ENCODE data around the gene VEPH1. TPM values are rescaled to one million over a fixed set of nuclear protein-coding genes. Genes with fewer than 3 reads are reported as not detected.

VEPH1 gene
- total RNA-seq, 1 experiment from 2014 or later: 7.7 TPM

- no peaks in the 10 kb centered on the region for H4K20me1 ChIP-seq (ENCODE audit: control insufficient read depth, insufficient read depth, insufficient read length)
- no peak overlapping the region for H3K4ac ChIP-seq (ENCODE audit: low read depth, low read length)
- Mint-ChIP-seq H3K27ac (no peak overlapping the region), H3K9me3 (no peaks in the 10 kb centered on the region), H3K36me3 (ENCODE audit: insufficient read depth in 1 of 3, low read depth in 3 of 3) (no peaks in the 10 kb centered on the region), H3K27me3 (ENCODE audit: low read depth) (no peaks in the 10 kb centered on the region; the same call in 1 of the 2 replicates), H3K4me1 (peaks cover 22 to 28% of the 10 kb centered on the region in 2 experiments), H3K4me3 (no peak overlapping the region)
- H3K23me2 ChIP-seq (ENCODE audit: insufficient read length, low read depth, low read length, poor library complexity, severe bottlenecking): no peaks in the 10 kb centered on the region
- no peak overlapping the region for H4K5ac ChIP-seq (ENCODE audit: insufficient read length, low read depth, low read length)
- H3K4me2 ChIP-seq (ENCODE audit: insufficient read depth, insufficient read length, low read length): no peak overlapping the region
- H3K27me3 ChIP-seq (ENCODE audit: insufficient read depth, low read length): no peaks in the 10 kb centered on the region
- H2BK15ac ChIP-seq (ENCODE audit: low read depth, low read length): no peak overlapping the region
- H2AK5ac ChIP-seq (ENCODE audit: insufficient read length, low read length): no peak overlapping the region
- no peak overlapping the region for H2BK5ac ChIP-seq (ENCODE audit: insufficient read length, low read length)
- no peak overlapping the region for H2AFZ ChIP-seq (ENCODE audit: low read length)
- no peaks in the 10 kb centered on the region for H3K9me3 ChIP-seq (ENCODE audit: control insufficient read depth, low read depth, low read length)
- no peak overlapping the region for H3K23ac ChIP-seq (ENCODE audit: insufficient read length, low read depth, low read length)
- no peak overlapping the region for H2BK12ac ChIP-seq (ENCODE audit: insufficient read length, low read depth, low read length)
- no peak overlapping the region for H3T11ph ChIP-seq (ENCODE audit: low read length)
- DNase-seq: no peak
- H3K9ac ChIP-seq (ENCODE audit: extremely low read depth, insufficient read length, low read length): no peak overlapping the region
- no peak overlapping the region for H2BK20ac ChIP-seq (ENCODE audit: low read depth, low read length, poor library complexity, severe bottlenecking)
- no peaks in the 10 kb centered on the region for H3K79me2 ChIP-seq (ENCODE audit: insufficient read depth, low read length)
- H4K8ac ChIP-seq (replicated peaks; ENCODE audit: insufficient read length, low read depth, low read length): no peak overlapping the region
- no CpG with 5 or more reads among the region's 3 CpGs for WGBS (ENCODE audit: extremely low coverage, insufficient read length, low lambda C conversion rate)
- no peak overlapping the region for H3K56ac ChIP-seq (ENCODE audit: insufficient read length, low read depth, low read length)
- H3K27ac ChIP-seq (ENCODE audit: insufficient read length, low read depth, low read length): no peak overlapping the region
- no peaks in the 10 kb centered on the region for H3K4me1 ChIP-seq (ENCODE audit: insufficient read depth, low read length)
- H2BK120ac ChIP-seq (ENCODE audit: low read depth, low read length, poor library complexity, severe bottlenecking): no peak overlapping the region
- no peak overlapping the region for H3K14ac ChIP-seq (ENCODE audit: insufficient read depth, low read length)
- H3K18ac ChIP-seq (ENCODE audit: insufficient read length, low read depth, low read length): no peak overlapping the region
- H3K79me1 ChIP-seq (ENCODE audit: insufficient read depth, low read depth, low read length, poor library complexity, severe bottlenecking): no peaks in the 10 kb centered on the region
- no peak overlapping the region for H4K91ac ChIP-seq (ENCODE audit: insufficient read length, low read depth, low read length)
- TF ChIP-seq CTCF (conservative IDR thresholded peaks at IDR 0.05): no peak
These were observed 128.3 kb downstream of the VEPH1 start for GRCh38 chr3:157374933-157375332.
